BJ (cell line): ENCODE measurements around the gene ATG2A. TPM values are rescaled to one million over a fixed set of nuclear protein-coding genes. Genes with fewer than 3 reads are reported as not detected.

Source experiments
- CTCF ChIA-PET: fragments of 350-600 bp; formaldehyde crosslinking; extraction: SDS; loops from one replicate; lab custom pipeline; 2021; ENCODE audit warnings: antibody characterized with exemption, inconsistent platforms; lab: Yijun Ruan, JAX
- POLR2A ChIA-PET: fragments of 300-600 bp; sonication (Branson Sonifier 250); formaldehyde crosslinking; extraction: SDS; loops from one replicate; lab custom pipeline; 2021; ENCODE audit warnings: antibody characterized with exemption; lab: Charles Lee
- DNase-seq: peaks from one replicate; pipeline ENCODE4 v3.0.0-alpha.2; 2011; ENCODE audit warnings: low read depth
- H3K27me3 ChIP-seq: 2 replicates; pipeline ENCODE4 v1.6.0; 2011; ENCODE audit warnings: low read length; ENCODE audit not compliant: control insufficient read depth, insufficient read depth
- H3K36me3 ChIP-seq: 2 replicates; pipeline ENCODE4 v1.5.1; 2011; ENCODE audit warnings: low read length; ENCODE audit not compliant: control insufficient read depth, insufficient read depth
- H3K4me3 ChIP-seq: 2 replicates; pipeline ENCODE4 v1.5.1; 2011; ENCODE audit warnings: low read depth, mild to moderate bottlenecking, control low read depth, low read length
- CTCF ChIP-seq: IDR thresholded peaks from 2 replicates; pipeline ENCODE4 v1.5.1; 2011; ENCODE audit warnings: low read depth, mild to moderate bottlenecking, control low read depth, inconsistent platforms, low read length, moderate library complexity; ENCODE audit not compliant: insufficient read depth
- polyA plus RNA-seq: library from polyadenylated mRNA; depleted of rRNA; stranded (reverse); fragments of >200 nt; gene quantifications from 2 replicates; pipeline ENCODE4 v1.2.3, GENCODE V29; 2011

ATG2A gene
- polyA plus RNA-seq, 1 experiment: 7.0 TPM

GRCh38 chr11:64893194-64894069 is 23.6 kb downstream of the ATG2A start:
- ChIA-PET CTCF (interaction anchor here (0.6 to 29.7 kb wide), 13 partner anchors 10 to 204 kb away, joined by 3 to 797 read pairs (median 6); partner anchors contain the start of genes ARL2, BATF2 and CDC42BPG), POLR2A (no interaction called here)
- H3K27me3 ChIP-seq: no peaks in the 10 kb centered on the region
- no peak for DNase-seq
- no peak for TF ChIP-seq CTCF
- peaks cover 12% of the 10 kb centered on the region for H3K36me3 ChIP-seq
- H3K4me3 ChIP-seq: no peak overlapping the region

DNA sequence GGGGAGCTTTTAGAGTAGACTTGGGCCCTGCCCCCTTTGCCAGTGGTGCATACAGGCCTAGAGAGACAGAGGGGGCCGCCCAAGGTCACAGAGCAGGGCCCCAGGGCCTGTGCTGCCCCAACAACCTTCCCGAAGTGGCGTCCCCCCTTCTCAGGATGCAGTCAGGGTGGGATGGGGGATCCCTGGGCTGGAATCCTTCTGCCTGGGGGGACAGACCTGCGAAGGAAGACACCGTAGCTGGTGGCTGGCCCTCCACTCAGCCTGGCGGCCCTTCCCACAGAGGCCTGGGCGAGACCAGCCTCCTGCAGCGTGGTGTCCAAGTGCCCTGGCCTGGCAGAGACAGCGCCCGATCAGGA is 24.2 kb downstream of the ATG2A start:
- DNase-seq: no peak
- ChIA-PET CTCF (interaction anchor here (2.3 to 29.7 kb wide), 3 partner anchors 9 to 37 kb away, joined by 8 to 797 read pairs (median 32); partner anchors contain the start of gene CDC42BPG), POLR2A (no interaction called here)
- Histone ChIP-seq H3K27me3 (no peaks in the 10 kb centered on the region), H3K36me3 (peaks cover 10% of the 10 kb centered on the region), H3K4me3 (no peak overlapping the region)
- TF ChIP-seq CTCF: no peak

- ChIA-PET CTCF (interaction anchor here (2.3 to 29.7 kb wide), 3 partner anchors 9 to 36 kb away, joined by 8 to 797 read pairs (median 32); partner anchors contain the start of gene CDC42BPG), POLR2A (no interaction called here)
- Histone ChIP-seq H3K27me3 (no peaks in the 10 kb centered on the region), H3K36me3 (peaks cover 10% of the 10 kb centered on the region), H3K4me3 (no peak overlapping the region)
- no peak for DNase-seq
- no peak for TF ChIP-seq CTCF
Observed at GRCh38 chr11:64892411-64892831, 24.6 kb downstream of the ATG2A start.

- DNase-seq: no peak
- H3K4me3 ChIP-seq: no peak overlapping the region
- TF ChIP-seq CTCF: no peak
- POLR2A ChIA-PET: no interaction called here
- no peaks in the 10 kb centered on the region for H3K27me3 ChIP-seq
- H3K36me3 ChIP-seq: peaks cover 7% of the 10 kb centered on the region
- CTCF ChIA-PET: interaction anchor here (3.0 to 29.7 kb wide), 2 partner anchors 13 to 36 kb away, joined by 8 to 797 read pairs; partner anchors contain the start of gene CDC42BPG
Observed at GRCh38 chr11:64891880-64892279, 25.1 kb downstream of the ATG2A start.

- DNase-seq: no peak
- Histone ChIP-seq H3K4me3 (no peak overlapping the region), H3K36me3 (peaks cover 7% of the 10 kb centered on the region), H3K27me3 (no peaks in the 10 kb centered on the region)
- no peak for TF ChIP-seq CTCF
- CTCF ChIA-PET: interaction anchor here (0.5 to 29.7 kb wide), 5 partner anchors 12 to 203 kb away, joined by 3 to 797 read pairs (median 8); partner anchors contain the start of genes CDC42BPG and EHD1
- POLR2A ChIA-PET: no interaction called here
Observed at GRCh38 chr11:64891215-64891848, 25.7 kb downstream of the ATG2A start.
